Esophagus squamous epithelium (tissue), 4 donors: ENCODE data around the gene WDR49.

Experiments used
- POLR2A ChIP-seq, 4 donors: fragments of 450-650 bp; IDR thresholded peaks; one replicate each; pipeline ENCODE4 v1.6.1; 2017; ENCODE audit warnings: antibody characterized with exemption in 4 of 4, mild to moderate bottlenecking in 4 of 4, moderate library complexity in 3 of 4
- TF ChIP-seq, protein P1 (sequence below), 6 experiments: fragments of 450-650 bp in 4 of 6; fragments of 200-600 bp in 2 of 6; sonication (generic) in 2 of 6; IDR thresholded peaks; one replicate each; pipeline ENCODE4 v1.5.1; 2016 to 2019; ENCODE audit warnings: antibody characterized with exemption in 6 of 6, mild to moderate bottlenecking in 4 of 6, moderate library complexity in 4 of 6

DNA sequence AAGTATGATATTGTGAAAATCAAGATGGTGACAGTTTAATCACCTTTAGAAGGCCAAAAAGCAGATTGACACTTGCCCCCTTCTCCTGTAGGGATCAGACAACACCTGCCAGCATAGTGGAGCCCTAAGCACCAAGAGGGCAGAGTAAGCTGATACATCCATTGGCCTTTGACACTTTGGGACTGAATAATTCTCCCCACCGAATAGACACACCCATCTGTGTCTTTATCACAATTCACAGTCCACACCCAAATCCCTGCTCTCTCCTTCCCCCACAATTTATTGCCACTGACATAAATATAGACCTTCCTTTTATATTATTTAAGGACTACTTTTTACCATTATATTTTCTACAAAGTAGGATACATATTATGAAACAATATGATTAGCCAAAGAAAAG, 3.1 kb upstream of the WDR49 start:
- TF ChIP-seq, protein P1, sequence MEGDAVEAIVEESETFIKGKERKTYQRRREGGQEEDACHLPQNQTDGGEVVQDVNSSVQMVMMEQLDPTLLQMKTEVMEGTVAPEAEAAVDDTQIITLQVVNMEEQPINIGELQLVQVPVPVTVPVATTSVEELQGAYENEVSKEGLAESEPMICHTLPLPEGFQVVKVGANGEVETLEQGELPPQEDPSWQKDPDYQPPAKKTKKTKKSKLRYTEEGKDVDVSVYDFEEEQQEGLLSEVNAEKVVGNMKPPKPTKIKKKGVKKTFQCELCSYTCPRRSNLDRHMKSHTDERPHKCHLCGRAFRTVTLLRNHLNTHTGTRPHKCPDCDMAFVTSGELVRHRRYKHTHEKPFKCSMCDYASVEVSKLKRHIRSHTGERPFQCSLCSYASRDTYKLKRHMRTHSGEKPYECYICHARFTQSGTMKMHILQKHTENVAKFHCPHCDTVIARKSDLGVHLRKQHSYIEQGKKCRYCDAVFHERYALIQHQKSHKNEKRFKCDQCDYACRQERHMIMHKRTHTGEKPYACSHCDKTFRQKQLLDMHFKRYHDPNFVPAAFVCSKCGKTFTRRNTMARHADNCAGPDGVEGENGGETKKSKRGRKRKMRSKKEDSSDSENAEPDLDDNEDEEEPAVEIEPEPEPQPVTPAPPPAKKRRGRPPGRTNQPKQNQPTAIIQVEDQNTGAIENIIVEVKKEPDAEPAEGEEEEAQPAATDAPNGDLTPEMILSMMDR (IDR thresholded peaks at IDR 0.05): no peak
- no peak for TF ChIP-seq POLR2A (IDR thresholded peaks at IDR 0.05)
